Effector memory CD4-positive, alpha-beta T cell (primary cell): ENCODE measurements around the gene RBBP5.

Source experiments
- DNase-seq, 3 donors: peaks; one replicate each; pipeline ENCODE4 v3.0.0-alpha.2; 2020
- H3K27ac ChIP-seq: 2 replicates; pipeline ENCODE4 v1.7.0; 2013; ENCODE audit warnings: mild to moderate bottlenecking, low read length, moderate library complexity; ENCODE audit not compliant: insufficient read depth, poor library complexity, severe bottlenecking
- H3K27me3 ChIP-seq: replicated peaks from 2 replicates; pipeline ENCODE4 v1.7.0; 2013; ENCODE audit warnings: mild to moderate bottlenecking, low read length; ENCODE audit not compliant: insufficient read depth, control insufficient read depth, poor library complexity, severe bottlenecking
- H3K36me3 ChIP-seq: 2 replicates; pipeline ENCODE4 v1.7.0; 2013; ENCODE audit warnings: mild to moderate bottlenecking, low read length, moderate library complexity; ENCODE audit not compliant: control insufficient read depth, insufficient read depth
- H3K4me1 ChIP-seq: 2 replicates; pipeline ENCODE4 v1.7.0; 2013; ENCODE audit warnings: low read length, mild to moderate bottlenecking; ENCODE audit not compliant: control insufficient read depth, insufficient read depth, poor library complexity, severe bottlenecking
- H3K4me3 ChIP-seq: 2 replicates; pipeline ENCODE4 v1.7.0; 2013; ENCODE audit warnings: low read length, low read depth, mild to moderate bottlenecking; ENCODE audit not compliant: insufficient read depth, poor library complexity, severe bottlenecking
- H3K9me3 ChIP-seq: 2 replicates; pipeline ENCODE4 v1.7.0; 2013; ENCODE audit warnings: mild to moderate bottlenecking, low read length, moderate library complexity; ENCODE audit not compliant: control insufficient read depth

The RBBP5 gene

GRCh38 chr1:205108464-205108863, 13.3 kb downstream of the RBBP5 start:
- H3K27me3 ChIP-seq: no peaks in the 10 kb centered on the region
- H3K36me3 ChIP-seq: peaks cover 44% of the 10 kb centered on the region

GRCh38 chr1:205107327-205107726, 14.5 kb downstream of the RBBP5 start:
- H3K4me1 ChIP-seq: no peaks in the 10 kb centered on the region
- H3K9me3 ChIP-seq: no peaks in the 10 kb centered on the region
- H3K27me3 ChIP-seq: no peaks in the 10 kb centered on the region
- H3K4me3 ChIP-seq: no peak overlapping the region
- no peak overlapping the region for H3K27ac ChIP-seq
- peaks cover 50% of the 10 kb centered on the region for H3K36me3 ChIP-seq
- DNase-seq: no peak

More at GRCh38 chr1:205108464-205108863, 13.3 kb downstream of the RBBP5 start:
- Histone ChIP-seq H3K9me3 (no peaks in the 10 kb centered on the region), H3K4me1 (no peaks in the 10 kb centered on the region), H3K4me3 (no peak overlapping the region), H3K27ac (no peak overlapping the region)
- DNase-seq: no peak

DNA sequence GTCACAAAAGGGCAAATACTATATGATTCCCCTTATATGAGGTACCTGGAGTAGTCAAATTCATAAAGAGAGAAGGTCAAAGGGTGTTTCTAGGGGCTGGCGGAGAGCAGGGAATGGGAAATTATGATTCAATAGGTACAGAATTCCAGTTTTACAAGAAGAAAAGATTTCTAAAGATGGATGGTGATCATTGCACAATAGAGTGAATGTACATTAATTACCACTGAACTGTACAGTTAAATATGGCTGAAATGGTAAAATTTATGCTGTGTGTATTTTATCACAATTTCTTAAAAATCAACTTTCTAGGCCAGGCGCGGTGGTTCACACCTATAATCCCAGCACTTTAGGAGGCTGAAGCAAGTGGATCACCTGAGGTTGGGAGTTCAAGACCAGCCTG, 19.4 kb downstream of the RBBP5 start:
- H3K4me3 ChIP-seq: no peak overlapping the region
- no peaks in the 10 kb centered on the region for H3K4me1 ChIP-seq
- no peaks in the 10 kb centered on the region for H3K27me3 ChIP-seq
- peaks cover 82% of the 10 kb centered on the region for H3K36me3 ChIP-seq
- H3K9me3 ChIP-seq: no peaks in the 10 kb centered on the region
- H3K27ac ChIP-seq: no peak overlapping the region
- DNase-seq: no peak

- Histone ChIP-seq H3K9me3 (no peaks in the 10 kb centered on the region), H3K27ac (no peak overlapping the region), H3K36me3 (peaks cover 89% of the 10 kb centered on the region), H3K4me3 (no peak overlapping the region), H3K4me1 (no peaks in the 10 kb centered on the region), H3K27me3 (no peaks in the 10 kb centered on the region)
- no peak for DNase-seq
These were observed 23.5 kb downstream of the RBBP5 start for GRCh38 chr1:205098242-205098641.

DNA sequence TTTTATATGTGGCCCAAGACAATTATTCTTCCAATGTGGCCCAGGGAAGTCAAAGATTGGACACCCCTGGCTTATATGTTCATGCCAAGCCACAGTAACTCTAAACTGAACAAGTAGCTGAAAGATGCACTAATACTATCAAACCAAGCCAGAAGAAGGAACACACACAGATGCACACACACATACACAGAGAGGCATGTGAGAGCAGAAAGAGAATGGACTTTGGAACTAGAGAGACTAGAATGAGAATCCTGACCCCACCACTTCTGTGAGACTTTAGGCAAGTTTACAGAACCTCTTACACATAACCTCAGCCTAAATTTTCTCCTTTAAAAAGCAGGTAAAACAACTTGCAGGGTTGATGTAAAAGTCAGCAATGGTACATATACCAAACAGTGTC, 26.4 kb downstream of the RBBP5 start:
- Histone ChIP-seq H3K4me1 (no peaks in the 10 kb centered on the region), H3K4me3 (no peak overlapping the region), H3K9me3 (no peaks in the 10 kb centered on the region), H3K36me3 (peaks cover 78% of the 10 kb centered on the region), H3K27ac (no peak overlapping the region), H3K27me3 (no peaks in the 10 kb centered on the region)
- no peak for DNase-seq

GRCh38 chr1:205091043-205091740, 30.6 kb downstream of the RBBP5 start:
- H3K36me3 ChIP-seq: peaks cover 65% of the 10 kb centered on the region
- H3K27me3 ChIP-seq: no peaks in the 10 kb centered on the region
- H3K4me3 ChIP-seq: no peak overlapping the region
- no peak for DNase-seq
- no peaks in the 10 kb centered on the region for H3K9me3 ChIP-seq
- no peaks in the 10 kb centered on the region for H3K4me1 ChIP-seq
- no peak overlapping the region for H3K27ac ChIP-seq

DNA sequence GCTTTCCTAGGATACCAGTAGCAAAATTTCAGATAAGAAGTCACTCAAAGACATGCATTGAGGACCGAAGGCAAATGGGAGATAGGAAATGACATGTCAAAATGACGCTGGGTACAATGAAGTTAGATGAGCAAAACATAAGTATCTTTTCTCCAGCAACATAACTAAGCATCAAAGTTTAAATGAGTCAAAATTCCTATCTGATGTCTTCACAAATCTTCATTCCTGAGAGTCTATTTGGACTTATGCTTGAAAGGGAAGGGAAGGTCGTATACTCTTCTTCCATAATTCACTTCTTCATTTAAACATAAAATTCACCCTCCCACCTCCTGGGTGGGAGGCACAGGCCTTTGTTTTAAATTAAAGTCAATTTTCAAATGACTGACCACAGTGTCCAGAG, 33.4 kb downstream of the RBBP5 start:
- DNase-seq: no peak
- Histone ChIP-seq H3K27me3 (no peaks in the 10 kb centered on the region), H3K9me3 (no peaks in the 10 kb centered on the region), H3K4me3 (no peak overlapping the region), H3K27ac (no peak overlapping the region), H3K36me3 (peaks cover 50% of the 10 kb centered on the region), H3K4me1 (no peaks in the 10 kb centered on the region)

- no peaks in the 10 kb centered on the region for H3K4me1 ChIP-seq
- no peak for DNase-seq
- no peak within 1 kb of the TSS for H3K27ac ChIP-seq
- H3K27me3 ChIP-seq: no peaks in the 10 kb centered on the region
- H3K36me3 ChIP-seq: peaks cover 34% of the 10 kb centered on the region
- H3K4me3 ChIP-seq: no peak within 1 kb of the TSS
- H3K9me3 ChIP-seq: no peaks in the 10 kb centered on the region
These were observed 37.4 kb downstream of the RBBP5 start, which contains the start of gene TMEM81 for GRCh38 chr1:205084360-205084759. TSS of gene TMEM81 (minus strand) at chr1:205084460. CDS start at chr1:205084320, 140 bp downstream.

GRCh38 chr1:205082431-205082830, 39.3 kb downstream of the RBBP5 start:
- Histone ChIP-seq H3K9me3 (no peaks in the 10 kb centered on the region), H3K36me3 (peaks cover 16% of the 10 kb centered on the region), H3K27ac (no peak overlapping the region), H3K4me1 (no peaks in the 10 kb centered on the region), H3K4me3 (no peak overlapping the region), H3K27me3 (no peaks in the 10 kb centered on the region)
- DNase-seq: no peak

DNA sequence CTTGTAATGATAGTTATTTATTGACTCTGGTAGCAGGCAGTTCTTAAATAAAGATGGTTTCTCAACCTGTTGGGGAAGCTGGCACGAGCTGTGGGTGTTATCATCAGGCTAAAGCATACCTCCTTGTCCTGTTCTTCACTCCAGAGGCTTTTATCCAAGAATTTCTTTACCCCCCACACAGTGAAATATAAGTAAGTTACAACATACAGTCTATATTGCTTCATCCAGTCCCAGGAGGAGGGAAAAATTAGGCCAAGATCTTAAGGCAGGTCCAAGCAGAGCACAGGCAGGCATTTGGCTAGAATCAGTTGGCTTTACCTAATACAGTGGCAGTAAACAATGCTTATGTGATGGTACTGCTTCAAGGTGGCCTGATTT, 43.9 kb downstream of the RBBP5 start:
- no peaks in the 10 kb centered on the region for H3K4me1 ChIP-seq
- no peak overlapping the region for H3K4me3 ChIP-seq
- DNase-seq: no peak
- H3K9me3 ChIP-seq: no peaks in the 10 kb centered on the region
- no peaks in the 10 kb centered on the region for H3K36me3 ChIP-seq
- H3K27ac ChIP-seq: no peak overlapping the region
- no peaks in the 10 kb centered on the region for H3K27me3 ChIP-seq
